OCI-LY3 (cell line): ENCODE results near the gene GOLGA6C.

ENCODE experiments used
- CTCF ChIP-seq: fragments of 200-600, 300-600 bp; sonication (generic); IDR thresholded peaks from 2 replicates; pipeline ENCODE4 v1.5.1; 2014; ENCODE audit warnings: antibody characterized with exemption, low read length, low read depth
- EZH2phosphoT487 ChIP-seq: fragments of 200-600 bp; shearing (Covaris generic); IDR thresholded peaks from 2 replicates; pipeline ENCODE4 v1.6.1; 2018; ENCODE audit warnings: antibody characterized with exemption, mixed run types, low read depth

- no peak for TF ChIP-seq CTCF
- no peak for TF ChIP-seq EZH2phosphoT487
Measured at GRCh38 chr15:75211436-75212199, 46.5 kb upstream of the GOLGA6C start.
